Transverse colon (tissue), 4 donors: ENCODE results near the gene PGGT1B. TPM values are rescaled to one million over a fixed set of nuclear protein-coding genes. Genes with fewer than 3 reads are reported as not detected.

Experiments used
- DNase-seq: peaks from one replicate; pipeline ENCODE4 v3.0.0-alpha.2; 2019
- H3K27ac ChIP-seq, 4 donors: fragments of 200-600 bp; sonication (generic); 2 replicates each; pipeline ENCODE4 v1.5.1; 2016 to 2018; ENCODE audit warnings: inconsistent platforms in 4 of 4
- H3K27me3 ChIP-seq: fragments of 200-600 bp; sonication (generic); 2 replicates; pipeline ENCODE4 v1.5.1; 2017; ENCODE audit warnings: inconsistent platforms
- H3K36me3 ChIP-seq, 4 donors: fragments of 200-600 bp; sonication (generic); 2 replicates each; pipeline ENCODE4 v1.5.1; 2017 to 2019; ENCODE audit warnings: inconsistent platforms in 4 of 4
- H3K4me1 ChIP-seq, 4 donors: fragments of 200-600 bp; sonication (generic); 2 replicates each; pipeline ENCODE4 v1.5.1; 2017 to 2020; ENCODE audit warnings: inconsistent platforms in 4 of 4
- H3K4me3 ChIP-seq, 4 donors: fragments of 200-600 bp; sonication (generic); 1 replicate in 1 of 4; 2 replicates in 3 of 4; pipeline versions ENCODE4 v1.5.1 to v1.6.1; 2017 to 2019; ENCODE audit warnings: inconsistent platforms in 4 of 4
- H3K9me3 ChIP-seq, 2 donors: fragments of 200-600 bp; sonication (generic); 2 replicates each; pipeline ENCODE4 v1.5.1; 2017 to 2019; ENCODE audit warnings: inconsistent platforms in 2 of 2
- CTCF ChIP-seq, 5 experiments: fragments of 200-600 bp in 3 of 5; fragments of 450-650 bp in 2 of 5; sonication (generic) in 3 of 5; IDR thresholded peaks; 1 replicate in 2 of 5; 2 replicates in 3 of 5; pipeline ENCODE4 v1.5.1; 2016 to 2017; ENCODE audit warnings: antibody characterized with exemption in 5 of 5, inconsistent platforms in 3 of 5, mild to moderate bottlenecking in 2 of 5, moderate library complexity in 1 of 5
- EP300 ChIP-seq: sonication (generic); formaldehyde crosslinking; IDR thresholded peaks from one replicate; pipeline ENCODE4 v1.6.1; 2017; ENCODE audit warnings: antibody characterized with exemption, low read depth
- POLR2A ChIP-seq: fragments of 450-650 bp; IDR thresholded peaks from one replicate; pipeline ENCODE4 v1.6.1; 2016; ENCODE audit warnings: antibody characterized with exemption, mild to moderate bottlenecking, moderate library complexity
- POLR2AphosphoS5 ChIP-seq, 3 donors: sonication (generic); formaldehyde crosslinking; IDR thresholded peaks; one replicate each; pipeline ENCODE4 v1.6.1; 2016; ENCODE audit warnings: antibody characterized with exemption in 3 of 3
- WGBS, 2 donors: methylation state at CpG; one replicate each; pipeline ENCODE4 v1.1.5; 2018; ENCODE audit warnings: low coverage in 1 of 2; 5-methylcytosine and 5-hydroxymethylcytosine counted together
- in situ Hi-C, 4 donors: fragments of 200-750 bp; cut with MboI; loops; one replicate each; pipeline versions ENCODE4 v1.15.0 to v1.15.1; 2017; ENCODE audit warnings: low sequenced_read_pairs in 3 of 4, low pct_ligation_motif_present in 1 of 4, low pct_unique_long_range_greater_than_20kb in 1 of 4
- intact Hi-C: fragments of 100-400 bp; cut with DNase I; formaldehyde crosslinking; loops from one replicate; pipeline ENCODE4 v1.15.1; 2023; ENCODE audit warnings: low total_unique reads
- total RNA-seq, 4 donors: library from RNA; depleted of rRNA; stranded (reverse); fragments of >200 nt; gene quantifications; one replicate each; pipeline ENCODE4 v1.1.0, GENCODE V29; 2016

Gene PGGT1B
- total RNA-seq, 4 donors from 2014 or later: 3.4 to 26.4 (median 12.8) TPM

GRCh38 chr5:115246361-115246991 lies 16.2 kb downstream of the PGGT1B start:
- intact Hi-C loops: loop anchor here (10.0 kb wide), 2 partner anchors 72 to 1632 kb away; no protein-coding TSS in a partner anchor
- Histone ChIP-seq H3K9me3 (no peaks in the 10 kb centered on the region), H3K27ac (no peak overlapping the region), H3K4me1 (peaks cover 0 to 26% (median 8%) of the 10 kb centered on the region in 4 donors), H3K36me3 (peaks cover 0 to 5% (median 0%) of the 10 kb centered on the region in 4 donors), H3K4me3 (no peak overlapping the region), H3K27me3 (no peaks in the 10 kb centered on the region)
- in situ Hi-C loops: loop anchor here in 3 of 4 donors (10.0 to 25.0 kb wide), 2 partner anchors 152 to 159 kb away; no protein-coding TSS in a partner anchor
- DNase-seq: no peak
- 25 to 33% methylated on average over 3 of the region's 3 CpGs for WGBS, 2 donors
- peak; percentile 68 to 75 (median 71) for TF ChIP-seq CTCF (IDR thresholded peaks at IDR 0.05)
- no peak for TF ChIP-seq POLR2AphosphoS5 (IDR thresholded peaks at IDR 0.05)

GRCh38 chr5:115243412-115243811 lies 19.3 kb downstream of the PGGT1B start:
- no peaks in the 10 kb centered on the region for H3K27me3 ChIP-seq
- H3K36me3 ChIP-seq: peaks cover 0 to 19% (median 9%) of the 10 kb centered on the region in 4 donors
- DNase-seq: no peak
- intact Hi-C loops: loop anchor here (10.0 kb wide), 2 partner anchors 69 to 1629 kb away; no protein-coding TSS in a partner anchor
- peaks cover 0 to 19% (median 4%) of the 10 kb centered on the region in 4 donors for H3K4me1 ChIP-seq
- TF ChIP-seq POLR2A (no peak), EP300 (no peak), POLR2AphosphoS5 (IDR thresholded peaks at IDR 0.05) (no peak), CTCF (IDR thresholded peaks at IDR 0.05) (no peak)
- H3K4me3 ChIP-seq: no peak overlapping the region
- H3K9me3 ChIP-seq: no peaks in the 10 kb centered on the region
- in situ Hi-C loops: loop anchor here (5.0 to 25.0 kb wide), 3 partner anchors 146 to 156 kb away; no protein-coding TSS in a partner anchor
- H3K27ac ChIP-seq: no peak overlapping the region

GRCh38 chr5:115241881-115242642 lies 20.6 kb downstream of the PGGT1B start:
- no peak overlapping the region for H3K27ac ChIP-seq
- 70 to 78% methylated on average over 4 of the region's 4 CpGs for WGBS, 2 donors
- DNase-seq: no peak
- H3K4me1 ChIP-seq: peaks cover 0 to 19% (median 4%) of the 10 kb centered on the region in 4 donors
- no peak for TF ChIP-seq POLR2A
- no peak for TF ChIP-seq CTCF (IDR thresholded peaks at IDR 0.05)
- no peak for TF ChIP-seq EP300
- TF ChIP-seq POLR2AphosphoS5 (IDR thresholded peaks at IDR 0.05): no peak
- peaks cover 0 to 26% (median 9%) of the 10 kb centered on the region in 4 donors for H3K36me3 ChIP-seq
- in situ Hi-C loops: loop anchor here (5.0 to 25.0 kb wide), 3 partner anchors 145 to 155 kb away; no protein-coding TSS in a partner anchor
- H3K4me3 ChIP-seq: no peak overlapping the region
- intact Hi-C loops: loop anchor here (10.0 kb wide), 2 partner anchors 67 to 1627 kb away; no protein-coding TSS in a partner anchor
- no peaks in the 10 kb centered on the region for H3K27me3 ChIP-seq
- no peaks in the 10 kb centered on the region for H3K9me3 ChIP-seq

GRCh38 chr5:115237066-115237465 lies 25.6 kb downstream of the PGGT1B start:
- DNase-seq: no peak
- Histone ChIP-seq H3K27ac (no peak overlapping the region), H3K9me3 (no peaks in the 10 kb centered on the region), H3K4me1 (no peaks in the 10 kb centered on the region), H3K27me3 (no peaks in the 10 kb centered on the region), H3K36me3 (peaks cover 0 to 40% (median 13%) of the 10 kb centered on the region in 4 donors), H3K4me3 (no peak overlapping the region)
- 92% methylated on average over 3 of the region's 3 CpGs for WGBS, 2 donors
- no peak for TF ChIP-seq POLR2A
- no peak for TF ChIP-seq POLR2AphosphoS5 (IDR thresholded peaks at IDR 0.05)
- TF ChIP-seq EP300: no peak
- TF ChIP-seq CTCF (IDR thresholded peaks at IDR 0.05): no peak
- in situ Hi-C loops: loop anchor here in 1 of 4 donors (25.0 kb wide), 1 partner anchor 150 kb away; no protein-coding TSS in a partner anchor
- intact Hi-C loops: no loop called here
